ENCODE data around the gene ME2. TPM values are rescaled to one million over a fixed set of nuclear protein-coding genes. Genes with fewer than 3 reads are reported as not detected.

ME2 gene
- total RNA-seq, 1 experiment from 2014 or later = 49.4 TPM

GRCh38 chr18:50866765-50867164 is 12.2 kb upstream of the ME2 start:
- no peak overlapping the region for H4K8ac ChIP-seq (replicated peaks; ENCODE audit: insufficient read length, low read depth, low read length)
- H3K4me2 ChIP-seq (ENCODE audit: insufficient read depth, insufficient read length, low read length) = no peak overlapping the region
- no peak overlapping the region for H3K14ac ChIP-seq (ENCODE audit: insufficient read depth, low read length)
- H3K4ac ChIP-seq (ENCODE audit: low read depth, low read length) = no peak overlapping the region
- no peak overlapping the region for H3K27ac ChIP-seq (ENCODE audit: insufficient read length, low read depth, low read length)
- H2AFZ ChIP-seq (ENCODE audit: low read length) = no peak overlapping the region
- H3K4me1 ChIP-seq (ENCODE audit: insufficient read depth, low read length) = no peaks in the 10 kb centered on the region
- H3K9ac ChIP-seq (ENCODE audit: extremely low read depth, insufficient read length, low read length) = no peak overlapping the region
- H4K20me1 ChIP-seq (ENCODE audit: control insufficient read depth, insufficient read depth, insufficient read length) = no peaks in the 10 kb centered on the region
- no peaks in the 10 kb centered on the region for H3K79me1 ChIP-seq (ENCODE audit: insufficient read depth, low read depth, low read length, poor library complexity, severe bottlenecking)
- H2BK5ac ChIP-seq (ENCODE audit: insufficient read length, low read length) = no peak overlapping the region
- H3K18ac ChIP-seq (ENCODE audit: insufficient read length, low read depth, low read length) = no peak overlapping the region
- H3K36me3 Mint-ChIP-seq (ENCODE audit: insufficient read depth in 1 of 3, low read depth in 3 of 3) = no peaks in the 10 kb centered on the region
- H3K27me3 ChIP-seq (ENCODE audit: insufficient read depth, low read length) = no peaks in the 10 kb centered on the region
- no peak for DNase-seq
- peak overlapping the region; percentile 9 for H2BK120ac ChIP-seq (ENCODE audit: low read depth, low read length, poor library complexity, severe bottlenecking)
- H3K4me1 Mint-ChIP-seq = peaks cover 5 to 6% of the 10 kb centered on the region in 2 experiments
- no peaks in the 10 kb centered on the region for H3K79me2 ChIP-seq (ENCODE audit: insufficient read depth, low read length)
- H3K27ac Mint-ChIP-seq = no peak overlapping the region
- no peak overlapping the region for H2BK15ac ChIP-seq (ENCODE audit: low read depth, low read length)
- H2BK12ac ChIP-seq (ENCODE audit: insufficient read length, low read depth, low read length) = no peak overlapping the region
- TF ChIP-seq, protein P1, sequence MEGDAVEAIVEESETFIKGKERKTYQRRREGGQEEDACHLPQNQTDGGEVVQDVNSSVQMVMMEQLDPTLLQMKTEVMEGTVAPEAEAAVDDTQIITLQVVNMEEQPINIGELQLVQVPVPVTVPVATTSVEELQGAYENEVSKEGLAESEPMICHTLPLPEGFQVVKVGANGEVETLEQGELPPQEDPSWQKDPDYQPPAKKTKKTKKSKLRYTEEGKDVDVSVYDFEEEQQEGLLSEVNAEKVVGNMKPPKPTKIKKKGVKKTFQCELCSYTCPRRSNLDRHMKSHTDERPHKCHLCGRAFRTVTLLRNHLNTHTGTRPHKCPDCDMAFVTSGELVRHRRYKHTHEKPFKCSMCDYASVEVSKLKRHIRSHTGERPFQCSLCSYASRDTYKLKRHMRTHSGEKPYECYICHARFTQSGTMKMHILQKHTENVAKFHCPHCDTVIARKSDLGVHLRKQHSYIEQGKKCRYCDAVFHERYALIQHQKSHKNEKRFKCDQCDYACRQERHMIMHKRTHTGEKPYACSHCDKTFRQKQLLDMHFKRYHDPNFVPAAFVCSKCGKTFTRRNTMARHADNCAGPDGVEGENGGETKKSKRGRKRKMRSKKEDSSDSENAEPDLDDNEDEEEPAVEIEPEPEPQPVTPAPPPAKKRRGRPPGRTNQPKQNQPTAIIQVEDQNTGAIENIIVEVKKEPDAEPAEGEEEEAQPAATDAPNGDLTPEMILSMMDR (conservative IDR thresholded peaks at IDR 0.05) = no peak
- H3K27me3 Mint-ChIP-seq (ENCODE audit: low read depth) = no peaks in the 10 kb centered on the region; the same call in 1 of the 2 replicates
- no peak overlapping the region for H3K4me3 Mint-ChIP-seq
- no peak overlapping the region for H4K5ac ChIP-seq (ENCODE audit: insufficient read length, low read depth, low read length)
- H3K9me3 Mint-ChIP-seq = no peaks in the 10 kb centered on the region
- H2BK20ac ChIP-seq (ENCODE audit: low read depth, low read length, poor library complexity, severe bottlenecking) = no peak overlapping the region
- no peak overlapping the region for H2AK5ac ChIP-seq (ENCODE audit: insufficient read length, low read length)
- no peaks in the 10 kb centered on the region for H3K9me3 ChIP-seq (ENCODE audit: control insufficient read depth, low read depth, low read length)
- H3K23me2 ChIP-seq (ENCODE audit: insufficient read length, low read depth, low read length, poor library complexity, severe bottlenecking) = no peaks in the 10 kb centered on the region
- no peak overlapping the region for H3K56ac ChIP-seq (ENCODE audit: insufficient read length, low read depth, low read length)
- no peak overlapping the region for H3T11ph ChIP-seq (ENCODE audit: low read length)
- H3K23ac ChIP-seq (ENCODE audit: insufficient read length, low read depth, low read length) = no peak overlapping the region
- no peak overlapping the region for H4K91ac ChIP-seq (ENCODE audit: insufficient read length, low read depth, low read length)

Measured in H9 (cell line).